GM21526 (cell line): ENCODE measurements around the gene PIGQ.
A peak's percentile ranks its signal among the peaks of the same experiment; 100 is the strongest.

Source experiments
- ATAC-seq: cut with Tn5 transposase; IDR thresholded peaks from one replicate; pipeline ENCODE4 v1.9.1; 2021; ENCODE audit warnings: moderate library complexity; ENCODE audit not compliant: unreplicated experiment, low FRiP score

Gene PIGQ

GRCh38 chr16:569445-570254, at the start of gene PIGQ:
Gene PIGQ (plus strand): TSS chr16:569968. CDS start chr16:574075, 4,107 bp downstream.
- no peak for ATAC-seq

- ATAC-seq: no peak
Observed at GRCh38 chr16:520847-521246, 48.9 kb upstream of the PIGQ start.

- ATAC-seq: no peak
Observed at GRCh38 chr16:521381-522210, 48.2 kb upstream of the PIGQ start.

- ATAC-seq: no peak
Observed at GRCh38 chr16:522320-523096, 47.3 kb upstream of the PIGQ start.

DNA sequence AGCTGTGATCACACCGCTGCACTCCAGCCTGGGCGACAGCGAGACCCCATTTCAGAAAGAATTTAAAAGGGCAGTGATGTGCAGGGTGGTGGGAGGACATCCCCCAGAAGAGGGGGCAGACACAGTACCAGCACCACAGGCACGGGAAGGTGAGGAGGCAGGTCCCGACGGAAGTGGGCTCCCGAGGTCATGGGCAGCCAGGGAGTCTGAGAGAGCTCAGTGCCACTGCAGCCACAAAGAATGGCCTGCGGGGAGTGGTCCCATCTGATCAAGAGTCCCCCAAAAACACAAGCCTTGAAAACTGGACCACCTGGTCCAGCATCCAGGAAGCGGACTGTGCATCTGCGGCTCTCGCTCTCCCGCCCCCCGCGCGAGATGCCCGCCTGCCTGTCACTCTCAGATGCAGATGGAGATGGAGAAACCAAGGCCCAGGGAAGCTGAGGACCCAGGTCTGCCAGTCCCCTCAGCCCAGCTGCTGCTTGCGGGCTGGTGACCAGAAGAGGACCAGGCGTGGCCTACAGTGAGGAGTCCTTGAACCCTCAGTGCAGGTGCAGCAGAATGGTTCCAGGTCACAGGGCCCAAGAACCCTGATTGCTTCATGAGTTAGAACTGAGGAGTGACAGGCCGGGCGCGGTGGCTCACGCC, 46.5 kb upstream of the PIGQ start:
- ATAC-seq: no peak

DNA sequence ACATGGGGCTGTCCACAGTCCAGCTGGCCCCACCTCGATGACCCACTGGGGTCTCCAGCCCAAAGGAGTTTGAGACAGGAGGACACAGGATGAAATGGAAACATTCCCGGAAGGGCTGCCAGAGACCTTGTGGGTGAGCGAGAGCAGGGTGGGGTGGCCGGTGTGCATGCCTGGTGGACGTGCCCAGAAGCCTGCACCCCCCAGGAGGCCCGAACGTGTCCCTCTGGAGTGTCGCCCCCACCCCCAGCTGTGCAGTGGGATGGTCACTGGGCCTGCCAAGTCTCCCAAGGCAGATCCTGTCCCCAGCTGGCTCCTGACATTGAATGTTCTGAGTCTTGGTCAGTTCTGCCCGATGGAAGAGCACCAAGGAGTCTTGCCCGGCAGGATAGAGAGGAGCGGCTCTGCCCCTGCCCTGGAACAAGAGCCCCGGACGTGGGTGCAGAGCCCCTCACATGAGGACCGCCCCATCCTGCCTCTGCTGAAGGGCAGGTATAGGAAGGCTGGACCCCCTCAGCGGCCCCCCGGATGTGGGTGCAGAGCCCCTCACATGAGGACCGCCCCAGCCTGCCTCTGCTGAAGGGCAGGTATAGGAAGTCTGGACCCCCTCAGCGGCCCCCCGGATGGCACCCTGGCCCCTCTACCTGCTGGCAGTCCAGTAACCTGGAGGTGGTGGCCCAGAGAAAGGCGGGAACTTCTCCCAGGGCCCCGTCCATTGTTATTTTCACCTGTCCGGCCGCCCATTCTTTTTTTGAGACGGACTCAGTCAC, 45.3 kb upstream of the PIGQ start:
- ATAC-seq: no peak

- ATAC-seq: no peak
Observed at GRCh38 chr16:525123-525519, 44.6 kb upstream of the PIGQ start.

DNA sequence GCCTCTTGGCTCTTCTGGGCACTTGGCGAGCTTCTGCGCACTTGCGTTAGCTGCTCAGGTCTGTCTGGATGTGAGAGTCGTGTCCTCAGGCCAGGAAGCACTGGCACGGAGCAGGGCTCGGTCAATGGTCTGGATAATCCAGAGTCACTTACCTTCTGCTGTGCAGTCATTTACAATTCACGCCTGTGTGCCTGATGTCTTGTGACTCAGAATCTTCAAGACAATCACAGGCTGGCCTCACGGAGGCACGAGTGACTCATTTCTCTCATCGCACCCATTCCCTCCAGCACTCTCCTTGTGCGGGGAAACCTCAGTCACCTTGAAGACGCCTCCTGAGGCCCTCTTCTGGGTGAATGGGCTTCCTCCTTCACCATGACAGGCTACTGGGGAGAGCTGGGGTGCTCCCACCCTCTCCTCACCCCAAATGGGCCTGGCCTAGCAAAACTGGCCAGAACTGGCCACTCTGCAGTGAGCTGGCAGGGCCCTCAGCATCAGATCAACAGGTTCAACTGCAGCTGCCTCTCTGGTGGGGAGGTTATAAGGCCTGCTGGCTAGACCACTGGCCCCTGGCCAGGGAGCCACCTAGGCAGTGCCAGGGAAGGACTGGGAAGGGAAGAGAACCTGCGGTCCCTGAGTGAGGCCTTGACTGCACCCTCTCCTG, 44.1 kb upstream of the PIGQ start:
- no peak for ATAC-seq

DNA sequence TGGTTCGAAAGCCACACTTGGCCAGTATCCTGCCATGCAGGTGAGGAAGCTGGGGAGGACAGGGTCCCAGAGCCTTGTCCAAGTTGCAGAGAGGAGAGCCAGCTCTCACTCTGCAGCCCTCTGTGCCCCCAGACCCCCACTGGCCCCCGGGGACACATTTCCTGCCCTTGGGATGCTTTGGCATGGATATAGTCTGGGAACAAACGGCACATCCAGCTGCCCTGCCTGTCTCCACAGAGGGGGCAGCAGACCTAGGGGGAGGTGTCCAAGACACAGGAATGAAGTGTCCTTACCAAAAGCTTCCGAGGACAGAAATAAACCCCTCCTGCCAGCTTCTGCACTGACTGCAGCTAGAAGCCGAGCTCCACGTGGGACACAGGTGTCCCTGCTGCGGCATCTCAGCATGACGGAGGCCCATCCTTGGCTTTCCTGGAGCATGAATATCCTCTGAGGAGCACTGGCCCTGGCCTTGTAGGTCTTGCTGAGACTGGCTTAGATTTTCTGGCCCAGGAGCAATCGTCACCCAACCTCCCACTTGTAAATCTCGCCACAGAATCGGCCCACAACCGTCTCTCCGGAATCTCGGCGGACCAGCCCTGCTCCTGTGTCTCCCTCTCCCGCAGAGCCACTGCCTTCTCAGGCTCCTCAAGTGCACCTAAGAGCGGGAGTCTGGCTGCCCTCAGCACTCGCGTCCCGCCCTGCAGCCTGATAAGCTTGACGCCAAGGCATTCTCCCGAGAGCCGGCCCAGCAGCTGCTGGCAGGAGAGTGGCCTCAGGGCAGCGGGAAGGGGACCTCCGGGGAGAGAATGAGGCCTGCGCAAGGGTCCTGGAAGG, 43.4 kb upstream of the PIGQ start:
- ATAC-seq: no peak

DNA sequence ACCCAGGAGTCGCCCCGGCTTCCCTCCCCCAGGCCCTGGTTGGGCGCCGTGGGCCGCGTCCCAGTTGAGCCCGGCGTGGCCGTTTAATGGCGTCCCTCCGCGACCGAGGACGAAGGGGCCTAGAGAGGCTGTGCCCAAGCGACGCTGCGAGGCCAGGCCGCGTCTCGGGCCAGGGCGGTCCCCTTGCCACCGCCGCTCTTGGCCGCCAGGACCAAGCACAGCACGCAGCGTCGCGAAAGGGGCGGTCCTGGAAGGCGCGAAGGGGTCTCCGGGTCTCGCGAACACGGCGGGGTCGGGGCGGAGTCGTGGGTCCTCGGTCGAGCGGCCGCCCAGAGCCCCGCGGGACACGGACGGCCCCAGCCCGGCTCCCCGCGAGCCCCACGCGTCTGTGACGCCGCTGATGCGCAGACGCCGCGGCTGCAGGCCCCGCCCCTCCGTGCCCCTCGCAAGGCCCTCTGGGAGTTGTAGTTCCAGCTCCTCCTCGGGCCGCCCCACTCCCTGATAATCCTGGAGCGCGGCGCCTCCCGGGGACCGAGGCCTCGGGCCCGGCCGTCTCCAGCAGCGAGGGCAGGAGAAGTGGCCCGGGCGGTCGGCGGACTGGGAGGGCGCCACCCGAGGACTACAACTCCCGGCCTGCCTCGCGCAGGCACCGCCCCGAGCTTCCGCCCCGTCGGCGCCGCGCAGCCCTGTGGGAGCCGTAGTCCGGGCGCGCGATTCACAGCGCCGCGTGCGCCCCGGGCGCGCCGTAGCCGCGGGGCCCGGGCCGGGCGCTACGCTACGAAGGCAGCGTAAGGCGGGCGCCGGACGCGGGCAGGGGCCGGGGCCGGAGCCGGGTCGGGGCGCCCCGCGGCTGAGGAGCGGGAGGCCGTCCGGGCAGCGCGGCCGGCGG, 42.5 kb upstream of the PIGQ start, which contains the start of gene CAPN15:
TSS of gene CAPN15 (plus strand) at position 698 of the 889 bp plus-strand sequence. CDS start 19,127 bp downstream, outside the sequence.
- ATAC-seq: peak; percentile 60

- peak; percentile 5 for ATAC-seq
Observed at GRCh38 chr16:528111-529011, 41.4 kb upstream of the PIGQ start.

- no peak for ATAC-seq
Observed at GRCh38 chr16:529012-529575, 40.7 kb upstream of the PIGQ start.

DNA sequence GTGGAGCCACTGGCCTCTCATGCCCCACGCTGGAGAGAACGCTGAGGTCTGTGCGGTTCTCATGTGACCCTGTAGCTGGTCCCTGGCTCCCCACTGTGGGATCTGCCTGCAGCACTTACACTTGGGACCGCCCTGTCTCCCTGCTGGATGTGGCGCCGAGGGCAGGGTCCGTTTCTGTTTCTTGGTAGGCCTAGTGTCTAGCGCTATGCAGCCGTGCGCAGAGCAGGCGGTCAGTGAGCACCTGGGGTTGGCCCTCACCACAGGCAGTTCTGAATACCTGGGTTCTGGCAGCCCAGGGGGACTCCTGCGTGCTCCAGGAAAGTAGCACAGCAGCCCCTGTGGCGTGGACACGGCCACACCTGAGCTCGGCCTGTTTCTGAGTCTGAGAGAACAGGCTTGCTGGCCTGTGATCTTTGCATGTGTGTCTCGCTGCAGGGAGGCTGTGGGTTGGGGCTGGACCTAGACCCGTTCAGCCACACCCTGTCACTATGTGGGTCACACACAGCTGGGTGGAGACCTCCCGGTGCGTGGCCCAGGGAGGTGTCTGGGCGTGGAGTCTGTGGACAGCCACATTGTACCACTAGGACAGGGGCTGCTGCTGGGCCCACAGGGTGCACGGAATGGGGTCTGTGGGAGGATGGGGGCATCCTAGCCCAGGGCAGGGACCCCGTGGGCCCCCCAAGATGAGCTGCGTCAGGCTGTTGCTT, 39.5 kb upstream of the PIGQ start:
- ATAC-seq: no peak

GRCh38 chr16:531494-532125, 38.2 kb upstream of the PIGQ start:
- ATAC-seq: no peak
